Measurements from ENCODE around the gene CARMIL3. TPM values are rescaled to one million over a fixed set of nuclear protein-coding genes. Genes with fewer than 3 reads are reported as not detected.

CARMIL3 gene
- total RNA-seq, 2 experiments from 2014 or later = 0.21 to 0.32 TPM

DNA sequence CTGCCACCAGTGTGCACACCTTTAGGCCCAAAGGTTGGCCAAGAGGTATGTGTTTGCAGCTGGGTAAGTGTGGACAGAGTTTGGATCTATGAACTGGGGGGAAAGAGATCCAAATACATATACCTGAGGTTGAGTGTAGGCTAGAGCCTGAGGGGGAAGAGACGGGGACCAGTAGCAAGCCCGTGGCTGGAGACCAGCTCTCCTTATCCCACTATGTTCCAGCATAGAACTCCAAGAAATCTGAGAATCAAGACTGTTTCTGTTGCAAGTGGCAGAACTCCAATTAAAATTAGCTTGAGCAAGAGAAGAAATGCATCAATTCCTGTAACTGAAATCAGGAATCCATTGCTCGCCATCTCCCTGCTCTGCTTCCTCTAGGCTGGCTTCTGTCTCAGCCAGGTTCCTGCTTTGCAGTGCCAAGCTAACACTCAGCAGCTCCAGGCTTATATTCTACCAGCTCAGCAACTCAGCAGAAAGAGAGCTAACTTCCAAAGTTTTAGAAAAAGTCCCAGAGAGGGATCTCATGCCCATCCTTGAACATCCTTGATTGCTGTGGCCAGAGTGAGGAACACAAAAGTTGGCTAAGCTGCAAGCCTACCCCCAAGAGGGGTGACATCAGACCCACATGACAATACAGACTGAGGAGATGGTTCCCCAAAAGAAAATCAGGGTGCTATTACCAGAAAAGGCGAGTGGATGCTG, 40.8 kb downstream of the CARMIL3 start:
- CTCF ChIA-PET (ENCODE audit: unreplicated experiment) = interaction anchor here (2.2 to 2.4 kb wide), 2 partner anchors 16 to 18 kb away, joined by 8 read pairs; no protein-coding TSS in a partner anchor
- TF ChIP-seq, protein P1, sequence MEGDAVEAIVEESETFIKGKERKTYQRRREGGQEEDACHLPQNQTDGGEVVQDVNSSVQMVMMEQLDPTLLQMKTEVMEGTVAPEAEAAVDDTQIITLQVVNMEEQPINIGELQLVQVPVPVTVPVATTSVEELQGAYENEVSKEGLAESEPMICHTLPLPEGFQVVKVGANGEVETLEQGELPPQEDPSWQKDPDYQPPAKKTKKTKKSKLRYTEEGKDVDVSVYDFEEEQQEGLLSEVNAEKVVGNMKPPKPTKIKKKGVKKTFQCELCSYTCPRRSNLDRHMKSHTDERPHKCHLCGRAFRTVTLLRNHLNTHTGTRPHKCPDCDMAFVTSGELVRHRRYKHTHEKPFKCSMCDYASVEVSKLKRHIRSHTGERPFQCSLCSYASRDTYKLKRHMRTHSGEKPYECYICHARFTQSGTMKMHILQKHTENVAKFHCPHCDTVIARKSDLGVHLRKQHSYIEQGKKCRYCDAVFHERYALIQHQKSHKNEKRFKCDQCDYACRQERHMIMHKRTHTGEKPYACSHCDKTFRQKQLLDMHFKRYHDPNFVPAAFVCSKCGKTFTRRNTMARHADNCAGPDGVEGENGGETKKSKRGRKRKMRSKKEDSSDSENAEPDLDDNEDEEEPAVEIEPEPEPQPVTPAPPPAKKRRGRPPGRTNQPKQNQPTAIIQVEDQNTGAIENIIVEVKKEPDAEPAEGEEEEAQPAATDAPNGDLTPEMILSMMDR (conservative IDR thresholded peaks at IDR 0.05; ENCODE audit: low read length) = no peak
- TF ChIP-seq EZH2phosphoT487 (IDR thresholded peaks at IDR 0.05; ENCODE audit: borderline replicate concordance, low read depth, low read length) = no peak
- Histone ChIP-seq H3K4me3 (ENCODE audit: low read depth, low read length, poor library complexity, severe bottlenecking) (no peak overlapping the region), H3K27ac (ENCODE audit: low read depth, low read length, poor library complexity, severe bottlenecking) (peak overlapping the region; percentile 75), H4K20me1 (ENCODE audit: insufficient read depth, low read length) (no peaks in the 10 kb centered on the region), H3K36me3 (ENCODE audit: insufficient read depth, low read length) (no peaks in the 10 kb centered on the region), H3K9me3 (ENCODE audit: low read length) (no peaks in the 10 kb centered on the region), H3K9me2 (ENCODE audit: insufficient read depth, low read length) (no peaks in the 10 kb centered on the region), H3K4me1 (ENCODE audit: insufficient read depth, low read length, poor library complexity, severe bottlenecking) (peaks cover 39% of the 10 kb centered on the region), H3K79me2 (ENCODE audit: insufficient read depth, low read depth, low read length) (no peaks in the 10 kb centered on the region), H2AFZ (ENCODE audit: low read length) (no peak overlapping the region), H3K4me2 (ENCODE audit: low read length) (peak overlapping the region; percentile 93; the same call in 1 of the 2 replicates)
- no peak for DNase-seq (ENCODE audit: low spot score)
- BruUV-seq (replicated peaks) = no TSS peak
- intact Hi-C loops (cut with micrococcal nuclease; ENCODE audit: unreplicated experiment) = no loop called here
- POLR2A ChIA-PET = interaction anchor here (0.7 to 6.8 kb wide), 5 partner anchors 12 to 139 kb away, joined by 3 to 80 read pairs (median 40); partner anchors contain the start of genes DCAF11 and NRL

DNA sequence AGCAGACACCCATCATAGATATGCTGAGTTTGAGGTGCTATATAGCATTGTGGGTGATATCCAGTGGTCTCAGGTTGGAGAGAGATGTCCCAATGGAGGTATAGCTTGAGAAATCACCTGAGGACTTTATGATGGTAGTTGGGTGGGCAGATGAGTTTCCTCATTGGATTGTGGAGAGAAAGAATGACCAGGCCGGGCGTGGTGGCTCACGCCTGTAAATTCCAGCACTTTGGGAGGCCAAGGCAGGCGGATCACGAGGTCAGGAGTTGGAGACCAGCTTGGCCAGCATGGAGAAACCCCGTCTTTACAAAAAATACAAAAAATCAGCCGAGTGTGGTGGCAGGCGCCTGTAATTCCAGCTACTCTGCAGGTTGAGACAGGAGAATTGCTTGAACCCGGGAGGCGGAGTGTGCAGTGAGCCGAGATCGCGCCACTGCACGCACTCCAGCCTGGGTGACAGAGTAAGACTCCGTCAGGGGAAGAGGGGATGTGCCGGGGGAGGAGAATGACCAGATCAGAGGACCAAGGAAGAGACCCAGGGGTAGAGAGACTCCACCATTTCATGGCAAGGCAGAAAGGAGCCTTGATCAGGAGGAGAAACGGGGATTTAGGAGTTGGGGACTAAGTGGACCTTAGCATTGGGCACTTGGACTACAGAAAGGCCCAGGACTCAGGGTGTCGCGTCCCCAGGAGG, 41.5 kb downstream of the CARMIL3 start:
- Histone ChIP-seq H3K79me2 (ENCODE audit: insufficient read depth, low read depth, low read length) (no peaks in the 10 kb centered on the region), H4K20me1 (ENCODE audit: insufficient read depth, low read length) (no peaks in the 10 kb centered on the region), H3K27ac (ENCODE audit: low read depth, low read length, poor library complexity, severe bottlenecking) (peak overlapping the region; percentile 75), H3K4me3 (ENCODE audit: low read depth, low read length, poor library complexity, severe bottlenecking) (peak overlapping the region; percentile 81), H3K4me1 (ENCODE audit: insufficient read depth, low read length, poor library complexity, severe bottlenecking) (peaks cover 39% of the 10 kb centered on the region), H3K36me3 (ENCODE audit: insufficient read depth, low read length) (no peaks in the 10 kb centered on the region), H2AFZ (ENCODE audit: low read length) (peak overlapping the region; percentile 47; the same call in 1 of the 2 replicates), H3K9me3 (ENCODE audit: low read length) (no peaks in the 10 kb centered on the region), H3K4me2 (ENCODE audit: low read length) (peak overlapping the region; percentile 93), H3K9me2 (ENCODE audit: insufficient read depth, low read length) (no peaks in the 10 kb centered on the region)
- DNase-seq (ENCODE audit: low spot score) = no peak
- TF ChIP-seq, protein P1 (conservative IDR thresholded peaks at IDR 0.05; ENCODE audit: low read length) = no peak
- TF ChIP-seq EZH2phosphoT487 (IDR thresholded peaks at IDR 0.05; ENCODE audit: borderline replicate concordance, low read depth, low read length) = no peak
- TSS peak; percentile 77 for BruUV-seq (replicated peaks)
- intact Hi-C loops (cut with micrococcal nuclease; ENCODE audit: unreplicated experiment) = no loop called here
- ChIA-PET POLR2A (interaction anchor here (0.8 to 6.8 kb wide), 11 partner anchors 13 to 538 kb away, joined by 3 to 80 read pairs (median 6); partner anchors contain the start of genes AP1G2, CHMP4A, DCAF11 and IRF9), CTCF (ENCODE audit: unreplicated experiment) (interaction anchor here (0.6 to 2.4 kb wide), 4 partner anchors 15 to 338 kb away, joined by 3 to 8 read pairs (median 8); no protein-coding TSS in a partner anchor)

Measured in OCI-LY7 (cell line).